SU-DHL-6 (cell line): ENCODE data around the gene ITGB6.

Experiments used
- CTCF ChIP-seq: fragments of 200-600 bp; sonication (generic); IDR thresholded peaks from one replicate; pipeline ENCODE4 v1.5.1; 2017; ENCODE audit warnings: antibody characterized with exemption, mild to moderate bottlenecking, low read length, moderate library complexity; ENCODE audit not compliant: insufficient read depth, poor library complexity, severe bottlenecking
- EZH2phosphoT487 ChIP-seq: fragments of 200-600 bp; sonication (generic), shearing (Covaris generic); conservative IDR thresholded peaks from 2 replicates; pipeline ENCODE4 v1.6.1; 2018; ENCODE audit warnings: mild to moderate bottlenecking, antibody characterized with exemption, low read length, moderate library complexity, mixed read lengths

- TF ChIP-seq CTCF = no peak
- no peak for TF ChIP-seq EZH2phosphoT487
Observed at GRCh38 chr2:160209516-160209856, 9.4 kb upstream of the ITGB6 start.
